Lung (tissue), 12 donors: ENCODE results near the gene BCAR1. TPM values are rescaled to one million over a fixed set of nuclear protein-coding genes. Genes with fewer than 3 reads are reported as not detected.

Experiments used
- ATAC-seq: fragments of 200-7000 bp; cut with Tn5 transposase; one replicate; pipeline ENCODE4 v1.9.1; 2020; ENCODE audit warnings: moderate number of reproducible peaks; ENCODE audit not compliant: insufficient read depth, low FRiP score
- DNase-seq, 3 donors: peaks; one replicate each; pipeline ENCODE4 v3.0.0-alpha.2; 2013 to 2017
- H3K27ac ChIP-seq, 2 donors: one replicate each; pipeline ENCODE4 v1.5.1; 2013; ENCODE audit warnings: mild to moderate bottlenecking in 2 of 2, moderate library complexity in 2 of 2, control low read depth in 1 of 2, inconsistent platforms in 1 of 2, low read depth in 1 of 2, low read length in 1 of 2
- H3K27me3 ChIP-seq, 3 donors: one replicate each; pipeline ENCODE4 v1.5.1; 2013; ENCODE audit warnings: low read length in 2 of 3; ENCODE audit not compliant: control insufficient read depth in 3 of 3, insufficient read depth in 3 of 3
- H3K36me3 ChIP-seq, 4 donors: one replicate each; pipeline ENCODE4 v1.5.1; 2013; ENCODE audit warnings: low read length in 4 of 4, mild to moderate bottlenecking in 1 of 4, moderate library complexity in 1 of 4; ENCODE audit not compliant: control insufficient read depth in 4 of 4, insufficient read depth in 4 of 4
- H3K4me1 ChIP-seq, 5 donors: one replicate each; pipeline ENCODE4 v1.5.1; 2013; ENCODE audit warnings: low read length in 5 of 5, mild to moderate bottlenecking in 2 of 5, moderate library complexity in 1 of 5; ENCODE audit not compliant: control insufficient read depth in 5 of 5, insufficient read depth in 5 of 5
- H3K4me3 ChIP-seq: one replicate; pipeline ENCODE4 v1.5.1; 2013; ENCODE audit warnings: mild to moderate bottlenecking, control low read depth, moderate library complexity
- H3K9ac ChIP-seq, 2 donors: one replicate each; pipeline ENCODE4 v1.5.1; 2013; ENCODE audit warnings: low read length in 2 of 2, control low read depth in 1 of 2; ENCODE audit not compliant: insufficient read depth in 1 of 2
- H3K9me3 ChIP-seq, 4 donors: one replicate each; pipeline ENCODE4 v1.5.1; 2013; ENCODE audit warnings: low read length in 3 of 4, mild to moderate bottlenecking in 1 of 4, moderate library complexity in 1 of 4; ENCODE audit not compliant: control insufficient read depth in 4 of 4, insufficient read depth in 3 of 4
- CTCF ChIP-seq: IDR thresholded peaks from 2 replicates; pipeline ENCODE4 v1.5.1; 2012; ENCODE audit warnings: mild to moderate bottlenecking; ENCODE audit errors: control extremely low read depth, extremely low read depth
- WGBS, 2 donors: extraction: QIAGEN DNeasy Blood & Tissue Kit; methylation state at CpG; one replicate each; pipeline ENCODE4 v1.1.7; 2013; 5-methylcytosine and 5-hydroxymethylcytosine counted together
- polyA plus RNA-seq, 2 donors: library from polyadenylated mRNA; stranded (reverse); fragments of 200-250 nt; gene quantifications; one replicate each; pipeline ENCODE4 v1.2.1, GENCODE V29; 2013
- total RNA-seq, 2 donors: library from RNA; depleted of rRNA in 1 of 2; stranded (reverse); fragments of >200 nt in 1 of 2; gene quantifications; one replicate each; pipeline ENCODE4 v1.2.1, GENCODE V29; 2014 to 2021
- donor health status: control.
- donor health status: control.
- donor health status: Bipolar disorder and iron deficiency.
- donor health status: healthy.
- donor health status: DM: yes; HTN: yes; CAD: no.

Gene BCAR1
- total and polyA plus RNA-seq, 4 donors, result 37.5 to 70.7 (median 49.9) TPM

GRCh38 chr16:75231570-75231969, 19.9 kb downstream of the BCAR1 start:
- H3K36me3 ChIP-seq, result peaks cover 12 to 43% (median 21%) of the 10 kb centered on the region in 4 donors
- no peak for DNase-seq
- H3K27ac ChIP-seq, result no peak overlapping the region
- WGBS, 2 donors, result 85 to 97% methylated on average over 11 of the region's 11 CpGs
- H3K4me3 ChIP-seq, result no peak overlapping the region
- no peaks in the 10 kb centered on the region for H3K9me3 ChIP-seq
- no peaks in the 10 kb centered on the region for H3K27me3 ChIP-seq
- H3K4me1 ChIP-seq, result peaks cover 0 to 5% (median 0%) of the 10 kb centered on the region in 5 donors
- TF ChIP-seq CTCF, result no peak
- ATAC-seq, result no peak
- no peak overlapping the region for H3K9ac ChIP-seq

DNA sequence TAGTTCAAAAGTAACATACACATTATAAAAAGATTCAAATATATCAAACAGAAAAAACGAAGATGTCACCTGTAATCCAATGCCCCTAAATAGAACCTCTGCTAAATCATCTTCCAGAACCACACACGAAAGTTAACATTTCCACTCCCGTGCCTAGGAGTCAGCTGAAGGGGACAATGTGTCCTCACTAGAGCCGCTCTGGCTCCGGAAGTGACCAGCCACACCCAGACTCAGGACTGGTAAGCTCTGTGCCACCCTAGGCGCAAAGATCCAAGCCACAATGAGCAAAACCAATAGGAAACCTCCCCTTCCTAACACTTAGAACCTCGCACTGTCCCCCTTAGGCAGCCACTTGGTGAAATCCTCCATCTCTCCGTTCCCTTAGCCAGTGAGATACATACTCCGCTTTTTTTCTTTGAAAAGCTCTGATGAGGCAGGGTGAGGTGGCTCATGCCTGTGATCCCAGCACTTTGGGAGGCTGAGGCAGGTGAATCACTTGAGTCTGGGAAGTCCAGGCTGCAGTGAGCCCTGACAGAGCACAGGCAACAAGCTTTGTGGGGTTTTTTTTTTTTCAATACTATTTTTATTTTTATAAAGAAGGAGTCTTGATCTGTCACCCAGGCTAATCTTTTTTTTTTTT, 20.8 kb downstream of the BCAR1 start:
- Histone ChIP-seq H3K4me1 (peaks cover 0 to 5% (median 0%) of the 10 kb centered on the region in 5 donors), H3K27me3 (no peaks in the 10 kb centered on the region), H3K9me3 (no peaks in the 10 kb centered on the region), H3K4me3 (no peak overlapping the region), H3K9ac (no peak overlapping the region), H3K27ac (peak overlapping the region; percentile 5 to 18), H3K36me3 (peaks cover 12 to 41% (median 19%) of the 10 kb centered on the region in 4 donors)
- no peak for DNase-seq
- 75 to 81% methylated on average over 9 of the region's 9 CpGs for WGBS, 2 donors
- no peak for TF ChIP-seq CTCF
- no peak for ATAC-seq

DNA sequence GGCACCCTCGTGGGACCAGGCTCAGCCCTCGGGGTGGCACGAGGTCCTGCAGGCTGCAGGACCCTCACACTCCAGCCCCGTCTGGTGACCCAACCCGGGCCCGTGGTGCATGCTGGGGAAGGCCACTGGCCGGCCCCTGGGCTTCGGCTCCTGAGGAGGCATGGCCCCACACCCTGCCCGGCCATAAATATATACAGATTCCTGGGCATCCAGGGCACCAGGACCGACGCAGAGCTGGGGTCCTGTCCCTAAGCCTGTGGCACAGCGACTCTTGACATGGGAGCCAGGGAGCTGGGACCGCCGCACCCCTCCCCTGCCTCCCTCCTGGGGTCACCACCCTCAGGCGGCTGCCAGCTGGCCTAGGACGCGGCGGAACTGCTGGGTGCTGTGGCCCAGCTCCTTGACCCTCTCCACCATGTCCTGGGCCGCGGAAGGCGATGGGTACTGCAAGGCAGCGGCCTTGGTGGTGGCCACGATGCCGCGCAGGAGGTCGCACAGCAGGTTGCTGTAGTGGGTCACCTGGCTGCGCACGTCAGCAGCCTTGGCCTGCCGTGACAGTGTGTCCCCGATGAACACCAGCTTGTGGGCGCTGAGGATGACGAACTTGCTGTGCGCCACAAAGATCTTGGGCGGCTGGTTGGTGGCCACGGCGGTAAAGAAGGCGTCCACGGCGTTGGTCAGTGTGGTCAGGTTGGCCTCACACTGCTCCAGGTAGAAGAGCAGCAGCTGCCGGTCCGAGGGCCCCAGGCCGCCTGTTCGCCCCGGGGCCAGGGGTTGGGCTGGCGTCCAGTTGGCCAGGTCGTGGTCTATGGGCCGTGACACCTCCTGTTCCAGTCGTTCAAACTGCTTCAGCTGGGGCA, 22.0 kb downstream of the BCAR1 start:
- ATAC-seq, result no peak
- WGBS, 2 donors, result 92 to 96% methylated on average over 48 of the region's 48 CpGs
- Histone ChIP-seq H3K9me3 (no peaks in the 10 kb centered on the region), H3K4me3 (no peak overlapping the region), H3K27me3 (no peaks in the 10 kb centered on the region), H3K4me1 (peaks cover 0 to 4% (median 0%) of the 10 kb centered on the region in 5 donors), H3K27ac (no peak overlapping the region), H3K36me3 (peaks cover 9 to 32% (median 14%) of the 10 kb centered on the region in 4 donors), H3K9ac (no peak overlapping the region)
- no peak for DNase-seq
- TF ChIP-seq CTCF, result no peak
